Measurements from ENCODE around the gene KRT76.
"Not testable (repeated sequence)": the region's sequence is repeated elsewhere in the genome, so short reads cannot be mapped to it uniquely, and the experiment has no call there.

Gene KRT76

GRCh38 chr12:52769946-52770345 lies 7.2 kb downstream of the KRT76 start:
- H3K27ac Mint-ChIP-seq: no peak overlapping the region
- H3K4me3 Mint-ChIP-seq: no peak overlapping the region
- no peaks in the 10 kb centered on the region for H3K4me1 Mint-ChIP-seq (ENCODE audit: low read depth)
- no peaks in the 10 kb centered on the region for H3K9me3 Mint-ChIP-seq
- H3K27me3 Mint-ChIP-seq (ENCODE audit: low read depth): peaks cover 4% of the 10 kb centered on the region
- H3K36me3 Mint-ChIP-seq (ENCODE audit: low read depth): no peaks in the 10 kb centered on the region

DNA sequence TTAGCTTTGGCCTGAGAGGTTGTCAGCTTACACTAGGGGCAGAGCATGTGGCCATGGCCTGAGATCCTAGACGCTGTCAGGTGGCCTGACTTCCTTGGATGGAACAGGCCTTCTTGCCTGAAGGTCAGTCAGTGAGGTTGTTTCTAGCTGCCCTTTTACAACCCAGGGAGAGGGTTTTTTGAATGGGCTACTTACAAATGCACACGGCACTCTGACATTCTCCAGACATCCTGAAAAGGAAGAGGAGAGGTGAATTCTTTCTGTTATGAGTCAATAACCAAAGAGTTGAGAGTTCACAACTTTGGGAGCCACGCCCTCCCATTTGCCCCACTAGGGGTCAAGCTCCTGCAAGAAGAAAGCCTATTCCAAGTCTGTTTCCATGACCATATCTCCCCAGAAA lies 7.8 kb downstream of the KRT76 start:
- no peaks in the 10 kb centered on the region for H3K4me1 Mint-ChIP-seq (ENCODE audit: low read depth)
- no peak overlapping the region for H3K27ac Mint-ChIP-seq
- H3K9me3 Mint-ChIP-seq: no peaks in the 10 kb centered on the region

GRCh38 chr12:52768479-52769200 lies 8.5 kb downstream of the KRT76 start:
- Mint-ChIP-seq H3K36me3 (ENCODE audit: low read depth) (no peaks in the 10 kb centered on the region), H3K9me3 (no peaks in the 10 kb centered on the region), H3K4me3 (no peak overlapping the region), H3K27me3 (ENCODE audit: low read depth) (peaks cover 4% of the 10 kb centered on the region), H3K4me1 (ENCODE audit: low read depth) (no peaks in the 10 kb centered on the region), H3K27ac (no peak overlapping the region)

More for the DNA sequence above, 7.8 kb downstream of the KRT76 start:
- no peaks in the 10 kb centered on the region for H3K36me3 Mint-ChIP-seq (ENCODE audit: low read depth)
- no peak overlapping the region for H3K4me3 Mint-ChIP-seq
- peaks cover 4% of the 10 kb centered on the region for H3K27me3 Mint-ChIP-seq (ENCODE audit: low read depth)

GRCh38 chr12:52767427-52767826 lies 9.7 kb downstream of the KRT76 start:
- Mint-ChIP-seq H3K9me3 (no peaks in the 10 kb centered on the region), H3K4me1 (ENCODE audit: low read depth) (no peaks in the 10 kb centered on the region), H3K27ac (no peak overlapping the region), H3K36me3 (ENCODE audit: low read depth) (no peaks in the 10 kb centered on the region), H3K4me3 (no peak overlapping the region), H3K27me3 (ENCODE audit: low read depth) (peaks cover 4% of the 10 kb centered on the region)

DNA sequence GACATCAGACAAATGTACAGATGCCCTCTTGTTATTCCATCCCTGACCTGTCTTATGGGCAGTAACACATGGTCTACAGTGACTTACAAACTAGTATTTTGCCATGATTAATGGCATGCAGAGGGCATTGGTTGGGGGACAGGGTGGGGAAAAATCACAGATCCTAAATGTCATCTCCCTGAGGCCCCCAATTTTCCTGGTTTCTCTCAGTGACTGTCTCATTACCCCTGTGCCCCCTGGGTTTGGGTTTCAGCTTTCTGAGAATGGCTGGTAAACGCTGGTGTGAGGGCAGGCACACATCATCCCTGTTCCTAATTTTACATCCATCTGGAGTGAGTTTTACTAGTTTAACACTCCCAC lies 10.1 kb downstream of the KRT76 start:
- no peaks in the 10 kb centered on the region for H3K4me1 Mint-ChIP-seq (ENCODE audit: low read depth)
- H3K4me3 Mint-ChIP-seq: no peak overlapping the region
- H3K27ac Mint-ChIP-seq: no peak overlapping the region
- H3K9me3 Mint-ChIP-seq: no peaks in the 10 kb centered on the region
- H3K36me3 Mint-ChIP-seq (ENCODE audit: low read depth): no peaks in the 10 kb centered on the region
- H3K27me3 Mint-ChIP-seq (ENCODE audit: low read depth): peaks cover 4% of the 10 kb centered on the region

- Mint-ChIP-seq H3K27ac (no peak overlapping the region), H3K4me1 (ENCODE audit: low read depth) (no peaks in the 10 kb centered on the region), H3K9me3 (peaks cover 2% of the 10 kb centered on the region), H3K27me3 (ENCODE audit: low read depth) (peaks cover 4% of the 10 kb centered on the region), H3K36me3 (ENCODE audit: low read depth) (no peaks in the 10 kb centered on the region), H3K4me3 (no peak overlapping the region)
Observed at GRCh38 chr12:52766351-52767019, 10.7 kb downstream of the KRT76 start.

DNA sequence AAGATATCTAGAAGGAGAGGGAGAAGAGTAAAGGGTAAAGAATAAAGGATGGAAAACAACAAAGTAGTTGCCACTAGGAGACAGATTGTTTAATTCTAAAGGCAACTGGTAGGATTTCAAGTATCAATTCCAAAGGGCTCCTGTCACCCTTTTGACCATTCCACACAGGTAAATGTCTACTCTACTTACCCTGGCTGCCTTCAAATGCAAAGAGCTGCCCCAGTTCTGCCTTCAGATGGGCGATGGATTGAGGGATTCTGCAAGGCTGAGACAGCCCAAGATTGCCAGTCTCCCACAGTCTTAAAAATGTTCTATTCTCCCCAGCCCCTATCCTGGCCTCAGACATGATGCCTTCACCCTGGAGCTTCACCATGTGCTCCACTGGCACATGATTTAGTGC lies 11.4 kb downstream of the KRT76 start:
- no peak overlapping the region for H3K27ac Mint-ChIP-seq
- peaks cover 4% of the 10 kb centered on the region for H3K27me3 Mint-ChIP-seq (ENCODE audit: low read depth)
- no peaks in the 10 kb centered on the region for H3K4me1 Mint-ChIP-seq (ENCODE audit: low read depth)
- H3K9me3 Mint-ChIP-seq: peaks cover 9% of the 10 kb centered on the region
- H3K4me3 Mint-ChIP-seq: no peak overlapping the region
- H3K36me3 Mint-ChIP-seq (ENCODE audit: low read depth): no peaks in the 10 kb centered on the region

- Mint-ChIP-seq H3K27ac (no peak overlapping the region), H3K27me3 (ENCODE audit: low read depth) (no peaks in the 10 kb centered on the region), H3K4me1 (ENCODE audit: low read depth) (no peaks in the 10 kb centered on the region), H3K9me3 (peaks cover 13% of the 10 kb centered on the region), H3K4me3 (no peak overlapping the region), H3K36me3 (ENCODE audit: low read depth) (no peaks in the 10 kb centered on the region)
Observed at GRCh38 chr12:52763991-52764390, 13.2 kb downstream of the KRT76 start.

DNA sequence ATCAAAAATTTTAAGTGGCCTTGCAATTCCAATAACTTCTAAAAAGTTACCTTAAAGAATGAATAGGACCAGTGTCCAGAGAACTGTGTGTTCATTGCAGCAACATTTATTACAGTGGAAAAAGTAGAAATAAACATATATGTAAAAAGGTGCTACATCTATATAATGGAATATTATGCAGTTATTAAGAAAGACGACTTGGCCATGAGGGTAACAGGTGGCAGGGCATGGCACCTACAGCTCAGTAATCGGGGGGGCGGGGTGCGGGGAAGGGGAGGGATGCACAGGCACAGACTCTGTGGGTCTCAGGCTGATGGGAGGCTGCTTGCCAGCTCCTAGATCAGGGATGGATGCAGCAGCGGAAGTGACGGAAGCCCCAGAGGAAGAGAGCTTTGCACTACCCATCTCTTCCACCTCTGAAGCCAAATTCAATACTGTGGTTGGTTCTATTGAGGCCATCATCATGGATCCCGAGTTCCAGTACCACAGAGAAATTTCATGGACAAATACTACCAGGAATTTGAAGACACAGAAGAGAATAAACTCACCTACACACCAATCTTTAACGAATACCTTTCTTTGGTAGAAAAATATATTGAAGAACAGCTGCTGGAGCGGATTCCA lies 14.0 kb downstream of the KRT76 start:
- H3K4me1 Mint-ChIP-seq (ENCODE audit: low read depth): no peaks in the 10 kb centered on the region
- H3K27ac Mint-ChIP-seq: no peak overlapping the region
- H3K36me3 Mint-ChIP-seq (ENCODE audit: low read depth): no peaks in the 10 kb centered on the region
- H3K4me3 Mint-ChIP-seq: no peak overlapping the region
- H3K27me3 Mint-ChIP-seq (ENCODE audit: low read depth): no peaks in the 10 kb centered on the region
- H3K9me3 Mint-ChIP-seq: peaks cover 13% of the 10 kb centered on the region

GRCh38 chr12:52761802-52762201 lies 15.3 kb downstream of the KRT76 start:
- Mint-ChIP-seq H3K9me3 (peaks cover 13% of the 10 kb centered on the region), H3K27me3 (ENCODE audit: low read depth) (no peaks in the 10 kb centered on the region), H3K27ac (no peak overlapping the region), H3K4me1 (ENCODE audit: low read depth) (no peaks in the 10 kb centered on the region), H3K4me3 (no peak overlapping the region), H3K36me3 (ENCODE audit: low read depth) (no peaks in the 10 kb centered on the region)

DNA sequence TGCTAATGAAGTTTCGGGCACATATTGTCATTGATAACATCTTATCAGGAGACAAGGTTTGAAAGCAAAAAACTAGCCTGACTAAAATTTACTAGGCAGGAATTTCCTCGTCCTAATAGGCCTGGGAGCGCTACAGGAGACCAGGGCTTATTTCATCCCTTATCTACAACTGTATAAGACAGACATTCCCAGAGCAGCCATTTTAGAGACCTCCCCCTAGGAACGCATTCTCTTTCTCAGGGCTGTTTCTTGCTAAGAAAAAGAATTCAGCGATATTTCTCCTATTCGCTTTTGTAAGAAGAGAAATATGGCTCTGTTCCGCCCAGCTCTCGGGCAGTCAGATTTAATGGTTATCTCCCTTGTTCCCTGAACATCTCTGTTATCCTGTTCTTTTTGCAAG lies 15.9 kb downstream of the KRT76 start:
- H3K4me3 Mint-ChIP-seq; H3K4me1 Mint-ChIP-seq (ENCODE audit: low read depth); H3K27me3 Mint-ChIP-seq (ENCODE audit: low read depth); H3K27ac Mint-ChIP-seq; H3K36me3 Mint-ChIP-seq (ENCODE audit: low read depth): not testable (repeated sequence)
- peaks cover 13% of the 10 kb centered on the region for H3K9me3 Mint-ChIP-seq

GRCh38 chr12:52760623-52761022 lies 16.5 kb downstream of the KRT76 start:
- Mint-ChIP-seq H3K27ac (no peak overlapping the region), H3K27me3 (ENCODE audit: low read depth) (no peaks in the 10 kb centered on the region), H3K4me3 (no peak overlapping the region), H3K4me1 (ENCODE audit: low read depth) (no peaks in the 10 kb centered on the region), H3K9me3 (peaks cover 13% of the 10 kb centered on the region), H3K36me3 (ENCODE audit: low read depth) (no peaks in the 10 kb centered on the region)

- H3K4me1 Mint-ChIP-seq (ENCODE audit: low read depth): no peaks in the 10 kb centered on the region
- no peaks in the 10 kb centered on the region for H3K27me3 Mint-ChIP-seq (ENCODE audit: low read depth)
- H3K9me3 Mint-ChIP-seq: peaks cover 13% of the 10 kb centered on the region
- H3K27ac Mint-ChIP-seq: no peak overlapping the region
- H3K4me3 Mint-ChIP-seq: no peak overlapping the region
- no peaks in the 10 kb centered on the region for H3K36me3 Mint-ChIP-seq (ENCODE audit: low read depth)
Observed at GRCh38 chr12:52759695-52760094, 17.4 kb downstream of the KRT76 start.

GRCh38 chr12:52759218-52759617 lies 17.9 kb downstream of the KRT76 start:
- peaks cover 13% of the 10 kb centered on the region for H3K9me3 Mint-ChIP-seq
- H3K27ac Mint-ChIP-seq: no peak overlapping the region
- H3K4me3 Mint-ChIP-seq: no peak overlapping the region
- no peaks in the 10 kb centered on the region for H3K4me1 Mint-ChIP-seq (ENCODE audit: low read depth)
- no peaks in the 10 kb centered on the region for H3K27me3 Mint-ChIP-seq (ENCODE audit: low read depth)
- H3K36me3 Mint-ChIP-seq (ENCODE audit: low read depth): no peaks in the 10 kb centered on the region

GRCh38 chr12:52757449-52758176 lies 19.5 kb downstream of the KRT76 start:
- no peaks in the 10 kb centered on the region for H3K36me3 Mint-ChIP-seq (ENCODE audit: low read depth)
- no peaks in the 10 kb centered on the region for H3K4me1 Mint-ChIP-seq (ENCODE audit: low read depth)
- H3K27ac Mint-ChIP-seq: no peak overlapping the region
- peaks cover 13% of the 10 kb centered on the region for H3K9me3 Mint-ChIP-seq
- no peak overlapping the region for H3K4me3 Mint-ChIP-seq
- peaks cover 2% of the 10 kb centered on the region for H3K27me3 Mint-ChIP-seq (ENCODE audit: low read depth)
